ENCODE measurements around the gene IFFO2.

- no peak for TF ChIP-seq CTCF (IDR thresholded peaks at IDR 0.05)
- no peak for TF ChIP-seq POLR2A (IDR thresholded peaks at IDR 0.05)
These were observed 24.1 kb downstream of the IFFO2 start for GRCh38 chr1:18932387-18932786.
